Fibroblast of skin of abdomen (primary cell): ENCODE measurements around the gene NRSN1.
"Not testable (repeated sequence)": the region's sequence is repeated elsewhere in the genome, so short reads cannot be mapped to it uniquely, and the experiment has no call there.

Experiments used
- DNase-seq: peaks from one replicate; pipeline ENCODE4 v3.0.0-alpha.2; 2013

The NRSN1 gene

GRCh38 chr6:24142733-24143132 is 16.7 kb downstream of the NRSN1 start:
- not testable (repeated sequence) for DNase-seq

GRCh38 chr6:24145690-24146131 is 19.7 kb downstream of the NRSN1 start:
- DNase-seq = no peak

DNA sequence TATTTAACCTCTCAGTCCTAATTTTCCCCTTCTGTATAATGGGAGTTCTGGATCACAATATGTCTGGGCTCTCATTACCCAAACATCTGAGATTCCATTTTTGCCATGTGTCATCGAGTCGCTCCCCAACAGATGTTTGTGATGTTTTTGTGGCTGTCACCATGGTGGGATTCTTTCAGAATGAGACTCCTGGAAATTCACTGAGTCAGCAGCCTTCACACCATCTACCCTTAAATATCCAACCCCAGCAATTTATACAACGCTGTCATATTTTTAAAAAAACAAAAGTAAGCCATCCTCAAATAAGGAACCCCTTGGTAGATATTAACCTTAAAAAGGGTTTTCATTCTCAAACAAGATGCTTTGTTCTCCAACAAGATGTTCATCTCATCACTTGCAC is 20.9 kb downstream of the NRSN1 start:
- no peak for DNase-seq

GRCh38 chr6:24147511-24148153 is 21.6 kb downstream of the NRSN1 start:
- no peak for DNase-seq

DNA sequence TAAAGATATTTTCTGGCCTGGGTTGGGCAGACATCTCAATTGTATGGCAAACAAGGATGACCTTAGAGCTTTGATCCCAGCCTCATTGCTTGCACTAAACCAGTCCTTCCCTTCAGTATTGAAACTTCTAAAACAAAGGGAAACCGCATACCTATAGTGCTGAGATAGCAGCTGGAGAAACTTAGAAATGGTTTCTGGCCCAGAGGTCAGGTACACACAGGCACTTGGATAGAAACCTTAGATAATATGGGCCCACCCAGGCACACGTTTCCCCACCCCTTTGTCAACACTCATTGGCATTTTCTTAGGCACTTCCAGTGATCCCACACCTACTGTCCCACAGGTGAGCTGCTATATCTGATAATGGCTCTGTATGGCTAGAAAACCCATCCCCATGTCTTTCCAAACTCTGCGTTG is 22.1 kb downstream of the NRSN1 start:
- no peak for DNase-seq

DNA sequence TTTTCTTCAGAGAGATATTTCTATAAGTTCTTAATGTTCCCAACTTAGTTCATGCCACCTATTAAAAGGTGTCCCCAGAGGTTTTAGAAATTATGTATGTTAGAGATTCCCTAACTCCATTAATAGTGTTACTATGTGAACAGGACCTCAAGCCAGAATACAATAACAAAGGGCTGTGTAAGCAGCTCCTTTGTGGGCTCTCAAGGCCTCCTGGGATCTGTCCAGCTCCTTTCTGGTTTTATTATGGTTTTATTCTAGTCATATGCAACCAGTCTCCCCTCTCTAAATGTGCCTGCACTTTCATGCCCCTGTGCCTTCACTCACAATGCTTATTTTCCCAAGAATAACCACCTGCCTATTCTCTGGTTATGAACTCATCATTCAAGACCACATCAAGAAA is 22.7 kb downstream of the NRSN1 start:
- no peak for DNase-seq

- no peak for DNase-seq
Observed at GRCh38 chr6:24149296-24149695, 23.3 kb downstream of the NRSN1 start.

- no peak for DNase-seq
Observed at GRCh38 chr6:24149836-24150235, 23.8 kb downstream of the NRSN1 start.

DNA sequence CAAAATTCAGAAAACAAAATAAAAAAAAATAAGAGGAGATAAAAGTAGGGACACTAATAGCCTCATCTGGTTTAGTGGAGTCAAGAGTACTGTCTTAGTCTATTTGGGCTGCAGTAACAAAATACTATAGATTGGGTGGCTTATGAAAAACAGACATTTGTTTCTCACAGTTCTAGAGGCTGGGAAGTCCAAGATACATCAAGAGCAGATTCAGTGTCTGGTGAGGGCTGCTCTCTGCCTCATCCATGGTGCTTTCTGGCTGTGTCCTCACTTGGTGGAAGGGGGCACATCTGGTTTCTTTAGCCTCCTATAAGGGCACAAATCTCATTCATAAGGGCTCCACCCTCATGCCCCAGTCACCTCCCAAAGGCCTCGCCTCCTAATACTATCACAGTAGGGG is 26.0 kb downstream of the NRSN1 start:
- no peak for DNase-seq

- peak; percentile 43 for DNase-seq
Observed at GRCh38 chr6:24154121-24154520, 28.1 kb downstream of the NRSN1 start.

DNA sequence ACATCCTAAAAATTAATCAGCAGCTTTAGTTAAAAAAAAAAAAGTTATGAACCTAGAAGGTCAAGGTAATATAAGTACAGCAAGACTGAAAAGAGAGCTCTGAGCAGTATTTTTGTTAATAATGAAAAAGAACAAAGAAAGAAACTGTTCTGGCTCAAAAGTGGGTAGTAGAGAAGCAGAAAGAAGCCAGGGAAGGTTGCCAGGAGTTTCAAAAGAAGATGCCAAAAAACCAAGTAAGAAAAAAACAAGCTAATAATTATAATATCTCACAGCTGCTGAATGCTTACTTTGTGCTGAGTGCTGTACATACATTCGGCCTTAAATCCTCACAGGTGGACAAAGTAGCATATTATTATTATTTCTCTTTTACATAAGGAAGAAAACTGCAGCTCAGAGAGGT is 31.9 kb downstream of the NRSN1 start:
- DNase-seq = no peak

- DNase-seq = no peak
Observed at GRCh38 chr6:24183584-24183983, 57.6 kb downstream of the NRSN1 start.

- DNase-seq = no peak
Observed at GRCh38 chr6:24186349-24186748, 60.3 kb downstream of the NRSN1 start.

DNA sequence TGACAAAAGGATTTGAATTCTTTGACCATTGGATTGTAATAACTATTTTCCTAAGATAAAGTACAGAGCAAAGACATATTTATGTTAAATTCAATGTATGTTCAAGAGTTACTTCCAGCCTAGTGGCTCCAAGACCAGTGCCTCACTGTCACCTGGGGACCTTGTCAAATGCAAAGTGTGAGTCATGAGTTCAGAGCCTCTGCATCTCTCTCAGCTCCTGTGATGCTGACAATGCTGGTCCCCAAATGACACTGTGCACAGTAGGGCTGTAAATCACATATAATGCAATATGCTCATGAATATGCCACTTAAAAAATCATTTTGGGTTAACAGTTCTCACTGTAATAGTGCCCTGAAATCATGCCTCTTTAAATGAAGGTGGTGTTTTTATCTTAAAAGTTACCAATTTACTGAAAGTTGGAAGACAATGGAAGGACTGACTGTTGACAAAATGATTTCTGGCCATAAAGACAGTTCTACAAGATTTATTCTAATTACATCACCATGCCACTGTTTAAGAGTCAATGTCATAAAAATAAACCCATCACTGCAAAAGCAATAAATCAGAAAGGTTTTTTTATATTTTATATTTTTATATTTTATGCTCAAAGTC is 62.1 kb downstream of the NRSN1 start:
- no peak for DNase-seq

DNA sequence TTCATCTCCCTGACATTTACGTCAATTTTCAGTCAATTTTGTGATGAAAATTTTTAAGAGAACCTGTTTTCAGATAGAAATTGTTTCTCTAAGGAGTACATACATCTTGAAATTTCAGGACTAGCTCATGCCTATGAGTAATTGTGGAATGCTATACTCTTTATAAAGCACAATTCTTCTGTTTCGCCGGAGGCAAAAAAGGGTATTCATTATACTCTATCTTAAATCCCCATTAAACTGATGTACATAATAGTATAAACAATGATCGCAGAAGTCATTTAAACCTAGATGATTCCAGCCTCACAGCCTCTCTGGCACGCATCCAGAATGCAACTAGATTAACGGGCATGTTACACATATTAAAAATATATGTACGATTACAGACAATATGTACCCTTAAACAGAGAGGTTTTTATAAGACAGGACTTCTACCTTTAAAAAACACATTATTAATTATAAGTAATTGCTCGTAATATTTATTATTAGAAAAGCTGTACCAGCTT is 62.6 kb downstream of the NRSN1 start:
- DNase-seq = no peak

GRCh38 chr6:24191346-24191745 is 65.3 kb downstream of the NRSN1 start:
- no peak for DNase-seq

DNA sequence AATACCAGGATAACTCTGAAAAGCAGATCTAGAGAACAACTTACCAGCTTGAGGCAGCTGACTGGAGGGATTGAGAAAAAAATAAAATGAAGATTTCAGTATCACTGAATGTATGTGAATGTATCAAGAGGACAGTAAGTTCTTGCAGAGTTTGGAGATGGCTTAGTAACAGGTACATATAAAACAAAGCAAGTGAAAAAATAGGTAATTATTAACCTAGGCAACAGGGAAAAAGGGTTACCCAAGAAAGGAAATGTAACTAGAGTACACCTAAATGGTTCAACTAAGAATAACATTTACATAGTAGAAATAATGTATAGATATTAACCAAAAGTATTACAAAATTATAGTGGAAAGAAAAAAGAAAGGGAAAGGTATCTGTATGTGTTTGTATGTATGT is 67.3 kb downstream of the NRSN1 start:
- no peak for DNase-seq

- DNase-seq = no peak
Observed at GRCh38 chr6:24194978-24195700, 69.1 kb downstream of the NRSN1 start.

DNA sequence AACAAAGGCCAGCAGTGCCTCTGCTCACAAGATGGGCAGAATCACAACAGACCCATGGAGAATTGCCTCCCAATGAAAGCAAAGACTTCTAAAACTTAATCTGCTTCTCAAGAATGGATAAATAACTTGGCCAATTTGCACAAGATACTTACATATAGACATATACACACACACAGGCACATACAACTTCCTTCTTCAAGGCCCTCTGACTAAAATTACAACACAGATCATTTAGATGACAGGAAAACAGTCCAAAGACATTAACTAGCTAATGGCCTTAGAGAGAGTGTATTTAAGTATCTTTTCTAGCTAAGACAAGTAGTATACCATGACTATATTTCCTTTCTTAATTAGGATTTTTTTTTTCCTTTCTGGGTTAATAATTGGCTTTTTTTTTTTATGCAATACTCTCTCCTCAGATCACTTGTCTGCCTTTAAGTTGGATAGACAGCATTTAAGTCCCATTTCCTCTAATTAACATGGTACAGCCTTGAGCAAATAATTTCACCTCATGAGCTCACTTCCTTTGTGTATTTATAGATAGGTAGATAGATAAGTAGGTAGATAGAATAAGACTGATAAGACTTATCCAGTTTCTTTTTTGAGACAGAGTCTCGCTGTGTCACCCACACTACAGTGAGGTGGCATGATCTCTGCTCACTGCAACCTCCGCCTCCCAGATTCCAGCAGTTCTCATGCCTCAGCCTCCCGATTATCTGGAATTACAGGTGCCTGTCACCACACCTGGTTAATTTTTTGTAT is 70.0 kb downstream of the NRSN1 start:
- DNase-seq = no peak
